ENCODE data around the gene FAM177A1. TPM values are rescaled to one million over a fixed set of nuclear protein-coding genes. Genes with fewer than 3 reads are reported as not detected.
"Not testable (repeated sequence)": the region's sequence is repeated elsewhere in the genome, so short reads cannot be mapped to it uniquely, and the experiment has no call there.

FAM177A1 gene
- total RNA-seq, 2 experiments from 2014 or later, result 40.1 to 40.7 TPM

DNA sequence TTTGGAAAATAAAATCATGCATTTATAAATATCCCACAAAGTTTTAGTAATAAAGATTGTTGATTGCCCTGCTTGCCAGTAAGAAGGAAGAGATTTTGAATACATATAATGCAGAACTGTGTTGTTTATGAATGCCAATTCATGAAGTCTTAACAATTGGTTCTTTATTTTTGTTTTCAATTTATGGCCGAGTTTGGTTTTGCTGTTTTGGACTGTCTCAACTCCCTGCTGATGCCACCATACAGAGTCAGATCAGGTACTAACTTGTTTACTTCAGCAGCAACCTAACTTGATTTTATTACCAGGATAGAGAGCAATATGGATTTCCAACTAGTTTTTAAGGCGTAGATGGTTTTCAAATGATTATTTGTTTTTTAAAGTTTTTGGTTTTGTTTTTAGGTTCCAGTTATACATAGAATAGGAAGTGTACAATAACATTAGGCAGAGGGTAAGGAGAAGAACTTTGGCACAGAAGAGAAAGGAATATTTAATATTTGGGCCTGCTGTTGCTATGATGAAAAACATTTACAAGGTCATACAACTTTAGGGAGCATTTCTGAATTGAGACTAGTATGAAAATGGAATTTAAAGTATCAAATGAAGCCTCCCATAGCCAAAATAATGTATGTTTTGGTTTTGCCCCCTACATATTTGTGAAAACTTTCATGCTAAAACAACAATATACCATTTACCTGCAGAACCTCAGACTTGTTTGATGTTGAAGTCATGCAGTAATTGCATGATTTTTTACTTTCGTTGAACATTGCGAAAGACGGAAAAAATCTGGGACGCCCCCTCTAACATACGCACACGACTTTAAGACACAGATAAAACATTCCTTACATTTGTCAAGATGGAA lies 904 bp upstream of the FAM177A1 start:
- H3K4me3 Mint-ChIP-seq, result peak overlapping the region; percentile 89
- H3K36me3 Mint-ChIP-seq, result peaks cover 4% of the 10 kb centered on the region
- no peak for DNase-seq
- peaks cover 29% of the 10 kb centered on the region for H3K4me1 Mint-ChIP-seq
- H3K27me3 Mint-ChIP-seq, result no peaks in the 10 kb centered on the region
- H3K9me3 Mint-ChIP-seq (ENCODE audit: low read depth), result no peaks in the 10 kb centered on the region
- ATAC-seq, result no peak
- CTCF ChIA-PET, result interaction anchor here (0.8 to 2.2 kb wide), 7 partner anchors 12 to 371 kb away, joined by 3 to 13 read pairs (median 5); partner anchors contain the start of genes NFKBIA, PPP2R3C and PRORP
- H3K27ac Mint-ChIP-seq, result peak overlapping the region; percentile 99

- CTCF ChIA-PET, result interaction anchor here (0.8 to 2.2 kb wide), 8 partner anchors 11 to 371 kb away, joined by 3 to 13 read pairs (median 4); partner anchors contain the start of genes NFKBIA, PPP2R3C, PRORP and SRP54
- ATAC-seq, result no peak
- H3K4me1 Mint-ChIP-seq, result peaks cover 34% of the 10 kb centered on the region
- DNase-seq, result no peak
- no peaks in the 10 kb centered on the region for H3K9me3 Mint-ChIP-seq (ENCODE audit: low read depth)
- no peaks in the 10 kb centered on the region for H3K27me3 Mint-ChIP-seq
- peaks cover 9% of the 10 kb centered on the region for H3K36me3 Mint-ChIP-seq
- H3K4me3 Mint-ChIP-seq, result peak overlapping the region; percentile 89
- H3K27ac Mint-ChIP-seq, result peak overlapping the region; percentile 99
Observed at GRCh38 chr14:35045798-35046047, 349 bp upstream of the FAM177A1 start.

DNA sequence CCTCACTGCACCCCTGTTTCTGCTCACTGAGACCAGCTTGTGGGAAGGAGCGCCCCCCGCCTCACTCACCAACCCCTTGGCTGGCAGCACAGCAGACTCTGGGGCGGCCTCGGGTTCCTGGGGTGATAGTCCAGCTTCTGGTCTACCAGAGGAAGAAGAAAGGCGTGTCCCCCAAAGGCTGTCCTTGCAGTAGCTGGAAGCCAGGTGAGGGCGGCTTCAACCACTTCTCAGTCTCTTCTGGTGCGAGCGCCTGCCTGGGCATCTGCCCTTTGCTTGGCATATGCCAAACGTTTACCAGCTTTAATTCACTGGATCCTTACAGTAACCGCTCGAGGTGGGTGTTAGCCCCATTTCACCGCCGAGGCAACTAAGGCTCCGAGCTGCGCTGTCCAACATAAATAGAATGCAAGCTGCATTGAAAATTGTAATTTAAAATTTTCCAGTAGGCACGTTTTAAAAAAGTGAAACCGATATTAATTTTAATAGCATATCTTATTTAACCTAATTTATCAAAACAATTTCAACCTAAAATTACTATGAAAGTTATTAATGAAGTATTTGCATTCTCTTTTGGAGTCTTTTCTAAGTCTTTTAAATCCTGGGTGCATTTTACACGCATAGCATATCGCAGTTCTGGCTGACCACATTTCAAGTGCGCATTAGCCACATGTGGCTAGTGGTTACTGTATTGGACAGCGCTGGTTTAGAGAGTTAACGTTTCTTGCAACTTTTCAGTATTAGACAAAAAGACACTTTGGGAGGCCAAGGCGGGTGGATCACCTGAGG lies 872 bp downstream of the FAM177A1 start:
- Mint-ChIP-seq H3K4me3 (peak overlapping the region; percentile 89), H3K9me3 (ENCODE audit: low read depth) (no peaks in the 10 kb centered on the region), H3K27ac (peak overlapping the region; percentile 99), H3K4me1 (peaks cover 35% of the 10 kb centered on the region), H3K36me3 (peaks cover 10% of the 10 kb centered on the region), H3K27me3 (no peaks in the 10 kb centered on the region)
- CTCF ChIA-PET, result interaction anchor here (0.7 to 2.2 kb wide), 11 partner anchors 18 to 374 kb away, joined by 3 to 13 read pairs (median 3); partner anchors contain the start of genes NFKBIA and SRP54
- DNase-seq (peak; percentile 76), ATAC-seq (peak; percentile 31)

GRCh38 chr14:35047976-35048513 lies 2.0 kb downstream of the FAM177A1 start:
- ATAC-seq (no peak), DNase-seq (no peak)
- Mint-ChIP-seq H3K4me3 (peak overlapping the region; percentile 89), H3K36me3 (peaks cover 10% of the 10 kb centered on the region), H3K4me1 (peaks cover 35% of the 10 kb centered on the region), H3K27me3 (no peaks in the 10 kb centered on the region), H3K9me3 (ENCODE audit: low read depth) (no peaks in the 10 kb centered on the region), H3K27ac (peak overlapping the region; percentile 76)
- CTCF ChIA-PET, result interaction anchor here (1.4 to 2.2 kb wide), 2 partner anchors 29 to 67 kb away, joined by 3 to 13 read pairs; no protein-coding TSS in a partner anchor

GRCh38 chr14:35050652-35051051 lies 4.6 kb downstream of the FAM177A1 start:
- Mint-ChIP-seq H3K27ac (no peak overlapping the region), H3K9me3 (ENCODE audit: low read depth) (no peaks in the 10 kb centered on the region), H3K4me3 (no peak overlapping the region), H3K36me3 (peaks cover 14% of the 10 kb centered on the region), H3K4me1 (peaks cover 26% of the 10 kb centered on the region), H3K27me3 (no peaks in the 10 kb centered on the region)
- CTCF ChIA-PET, result no interaction called here
- no peak for ATAC-seq
- no peak for DNase-seq

GRCh38 chr14:35051796-35052195 lies 5.7 kb downstream of the FAM177A1 start:
- peaks cover 17% of the 10 kb centered on the region for H3K36me3 Mint-ChIP-seq
- CTCF ChIA-PET, result interaction anchor here (0.9 kb wide), 1 partner anchor 175 kb away, joined by 3 read pairs; no protein-coding TSS in a partner anchor
- H3K9me3 Mint-ChIP-seq (ENCODE audit: low read depth), result no peaks in the 10 kb centered on the region
- H3K27me3 Mint-ChIP-seq, result no peaks in the 10 kb centered on the region
- DNase-seq (no peak), ATAC-seq (no peak)
- H3K27ac Mint-ChIP-seq, result no peak overlapping the region
- H3K4me1 Mint-ChIP-seq, result peaks cover 27% of the 10 kb centered on the region
- H3K4me3 Mint-ChIP-seq, result no peak overlapping the region

DNA sequence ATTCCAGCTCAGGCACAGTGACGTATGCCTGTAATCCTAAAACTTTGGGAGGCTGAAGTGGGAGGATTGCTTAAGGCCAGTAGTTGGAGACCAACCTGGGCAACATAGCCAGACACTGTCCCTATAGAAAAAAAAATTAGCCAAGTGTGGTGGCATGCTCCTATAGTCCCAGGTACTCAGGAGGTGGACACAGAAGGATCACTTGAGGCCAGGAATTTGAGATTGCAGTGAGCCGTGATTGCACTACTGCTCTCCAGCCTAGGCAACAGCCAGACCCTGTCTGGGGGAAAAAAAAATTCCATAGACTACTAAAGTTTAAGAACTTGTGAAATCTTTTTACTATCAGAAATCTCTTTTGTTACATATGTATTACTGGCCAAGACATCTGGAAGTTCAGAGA lies 6.6 kb downstream of the FAM177A1 start:
- ATAC-seq (no peak), DNase-seq (no peak)
- Mint-ChIP-seq H3K36me3 (peaks cover 18% of the 10 kb centered on the region), H3K4me3 (no peak overlapping the region), H3K4me1 (peaks cover 25% of the 10 kb centered on the region), H3K27me3 (no peaks in the 10 kb centered on the region), H3K9me3 (ENCODE audit: low read depth) (no peaks in the 10 kb centered on the region), H3K27ac (no peak overlapping the region)
- CTCF ChIA-PET, result no interaction called here

- not testable (repeated sequence) for H3K4me3 Mint-ChIP-seq; H3K27me3 Mint-ChIP-seq; H3K9me3 Mint-ChIP-seq (ENCODE audit: low read depth); ATAC-seq; H3K27ac Mint-ChIP-seq; DNase-seq
- Mint-ChIP-seq H3K36me3 (peaks cover 25% of the 10 kb centered on the region), H3K4me1 (peaks cover 12% of the 10 kb centered on the region)
- CTCF ChIA-PET, result interaction anchor here (0.6 kb wide), 1 partner anchor 30 kb away, joined by 3 read pairs; no protein-coding TSS in a partner anchor
Observed at GRCh38 chr14:35061113-35061791, 15.2 kb downstream of the FAM177A1 start.

- not testable (repeated sequence) for H3K4me3 Mint-ChIP-seq; ATAC-seq; H3K27ac Mint-ChIP-seq; H3K9me3 Mint-ChIP-seq (ENCODE audit: low read depth); H3K27me3 Mint-ChIP-seq; H3K4me1 Mint-ChIP-seq; DNase-seq
- CTCF ChIA-PET, result interaction anchor here (1.0 kb wide), 1 partner anchor 19 kb away, joined by 3 read pairs; the partner anchor contains the start of gene FAM177A1
- peaks cover 22% of the 10 kb centered on the region for H3K36me3 Mint-ChIP-seq
Observed at GRCh38 chr14:35065731-35066130, 19.7 kb downstream of the FAM177A1 start.

DNA sequence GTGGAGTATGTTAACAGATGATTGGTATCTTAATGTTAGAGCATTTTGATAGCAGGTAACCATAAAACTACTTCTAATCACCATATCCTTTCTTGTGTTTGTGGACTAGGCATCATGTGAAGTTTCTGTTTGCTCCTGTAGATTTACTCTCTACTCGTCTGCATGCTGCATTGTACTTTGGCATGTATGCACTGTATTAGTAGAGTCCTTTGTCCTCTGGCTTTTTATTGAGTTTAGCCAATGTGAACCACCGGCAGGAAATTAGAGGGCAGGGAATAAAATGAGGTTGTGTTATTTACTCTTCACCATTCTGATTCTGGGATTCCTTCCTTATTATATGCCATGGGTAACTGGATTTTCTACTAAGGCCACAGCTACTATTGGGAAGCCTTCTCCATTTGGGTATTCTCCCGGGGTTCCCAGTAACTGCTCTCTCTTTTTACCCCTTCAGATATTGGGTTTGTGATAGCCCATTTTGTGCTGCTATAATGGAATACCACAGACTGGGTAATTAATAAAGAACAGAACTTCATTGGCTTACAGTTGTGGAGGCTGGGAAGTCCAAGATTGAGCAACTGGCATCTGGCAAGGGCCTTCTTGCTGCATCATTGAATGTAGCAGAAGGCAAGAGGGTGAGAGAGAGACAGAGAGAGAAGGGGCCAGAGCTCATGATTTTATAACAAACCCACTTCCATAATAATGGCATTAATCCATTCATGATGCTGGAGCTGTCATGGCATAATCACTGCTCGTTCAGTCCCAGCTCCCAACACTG lies 22.4 kb downstream of the FAM177A1 start:
- peaks cover 30% of the 10 kb centered on the region for H3K36me3 Mint-ChIP-seq
- CTCF ChIA-PET, result no interaction called here
- no peak overlapping the region for H3K4me3 Mint-ChIP-seq
- ATAC-seq (no peak), DNase-seq (no peak)
- no peaks in the 10 kb centered on the region for H3K27me3 Mint-ChIP-seq
- H3K4me1 Mint-ChIP-seq, result no peaks in the 10 kb centered on the region
- H3K9me3 Mint-ChIP-seq (ENCODE audit: low read depth), result no peaks in the 10 kb centered on the region
- no peak overlapping the region for H3K27ac Mint-ChIP-seq

- Mint-ChIP-seq H3K4me3 (no peak overlapping the region), H3K4me1 (no peaks in the 10 kb centered on the region), H3K9me3 (ENCODE audit: low read depth) (no peaks in the 10 kb centered on the region), H3K27me3 (no peaks in the 10 kb centered on the region), H3K36me3 (peaks cover 27% of the 10 kb centered on the region), H3K27ac (no peak overlapping the region)
- CTCF ChIA-PET, result no interaction called here
- DNase-seq, result no peak
- ATAC-seq, result no peak
Observed at GRCh38 chr14:35072226-35072625, 26.2 kb downstream of the FAM177A1 start.

GRCh38 chr14:35073486-35073885 lies 27.4 kb downstream of the FAM177A1 start:
- Mint-ChIP-seq H3K27ac (no peak overlapping the region), H3K4me3 (no peak overlapping the region), H3K4me1 (no peaks in the 10 kb centered on the region), H3K36me3 (peaks cover 24% of the 10 kb centered on the region), H3K27me3 (no peaks in the 10 kb centered on the region), H3K9me3 (ENCODE audit: low read depth) (no peaks in the 10 kb centered on the region)
- CTCF ChIA-PET, result interaction anchor here (0.8 kb wide), 1 partner anchor 47 kb away, joined by 3 read pairs; no protein-coding TSS in a partner anchor
- DNase-seq (no peak), ATAC-seq (no peak)

Data from activated CD8-positive, alpha-beta memory T cell treated with anti-CD3 and anti-CD28 coated beads, Interleukin-2, amount 10 ng/mL, durations not matched to agents 7 days and 5 days (primary cell).